Measurements from ENCODE around the gene BCAS1.

The BCAS1 gene

DNA sequence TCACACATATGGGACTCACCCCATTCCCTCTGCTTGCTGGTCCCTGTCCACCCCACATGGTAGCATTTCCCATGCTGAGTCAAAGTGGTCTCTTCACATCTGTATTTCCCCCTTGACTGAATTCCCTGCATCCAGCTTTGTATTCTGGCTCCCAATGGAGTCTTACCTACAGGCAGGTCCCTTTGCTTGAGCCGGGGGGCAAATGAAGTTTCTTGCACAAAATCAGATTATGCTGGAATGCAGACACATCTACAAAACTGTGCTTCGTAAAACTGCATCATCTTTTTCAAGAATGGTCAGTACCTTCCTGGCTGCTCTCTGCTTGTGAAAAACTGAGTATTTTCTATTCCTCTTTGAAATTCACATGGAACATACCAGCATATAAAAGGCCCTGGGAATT, 32.1 kb upstream of the BCAS1 start:
- no peak for DNase-seq

- DNase-seq: no peak
These were observed 30.2 kb upstream of the BCAS1 start for GRCh38 chr20:54100563-54100962.

DNA sequence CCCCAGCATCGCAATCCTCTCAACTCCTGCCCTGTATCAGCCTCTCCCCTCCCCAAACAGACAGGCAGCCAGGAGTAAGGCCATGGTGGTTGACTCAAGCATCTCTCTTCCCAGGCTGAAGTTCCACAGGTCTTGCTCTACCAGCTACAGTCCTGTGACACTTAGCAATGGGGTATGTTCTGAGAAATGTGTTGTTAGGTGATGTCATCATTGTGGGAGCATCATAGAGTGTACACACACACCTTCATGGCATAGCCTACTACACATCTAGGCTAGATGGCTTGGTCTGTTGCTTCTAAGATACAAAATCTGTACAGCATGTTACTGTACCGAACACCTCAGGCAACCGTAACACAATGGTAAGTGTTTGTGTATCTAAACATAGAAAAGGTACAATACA, 29.5 kb upstream of the BCAS1 start:
- DNase-seq: no peak

GRCh38 chr20:54098047-54098446, 27.7 kb upstream of the BCAS1 start:
- DNase-seq: no peak

DNA sequence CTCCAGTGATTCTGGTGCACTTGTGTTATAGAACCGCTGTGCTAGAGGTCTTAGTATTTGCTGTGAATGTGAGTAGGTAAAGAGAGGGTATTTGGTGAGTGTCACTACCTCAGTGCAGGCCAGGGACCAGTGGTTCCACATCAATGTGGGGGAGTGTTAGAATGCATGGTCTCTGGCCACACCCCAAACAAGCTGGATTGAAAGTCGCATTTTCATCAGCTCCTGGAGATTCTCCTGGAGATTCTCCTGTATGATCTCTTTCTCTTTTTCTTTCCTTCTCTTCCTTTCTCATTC, 26.8 kb upstream of the BCAS1 start:
- no peak for DNase-seq

DNA sequence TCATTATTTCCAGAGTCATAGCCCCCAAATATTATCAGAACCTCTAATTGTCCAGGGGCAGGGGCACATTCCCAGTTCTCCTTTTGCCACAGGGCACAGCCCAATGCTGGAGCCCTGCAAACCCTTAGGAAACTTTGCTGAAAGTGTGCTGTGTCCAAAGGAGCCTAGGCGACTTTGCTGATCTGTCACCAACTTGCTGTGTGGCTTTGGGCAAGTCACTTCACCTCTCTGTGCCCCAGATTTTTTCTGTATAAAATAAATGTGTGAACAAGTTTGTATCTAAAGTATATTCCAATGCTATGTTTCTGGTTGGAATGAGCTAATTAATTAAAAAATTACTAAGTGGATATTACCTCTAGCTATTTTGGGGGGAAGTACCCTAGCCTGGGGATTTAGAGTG, 25.4 kb upstream of the BCAS1 start:
- no peak for DNase-seq

- DNase-seq: no peak
These were observed 23.8 kb upstream of the BCAS1 start for GRCh38 chr20:54094268-54094580.

DNA sequence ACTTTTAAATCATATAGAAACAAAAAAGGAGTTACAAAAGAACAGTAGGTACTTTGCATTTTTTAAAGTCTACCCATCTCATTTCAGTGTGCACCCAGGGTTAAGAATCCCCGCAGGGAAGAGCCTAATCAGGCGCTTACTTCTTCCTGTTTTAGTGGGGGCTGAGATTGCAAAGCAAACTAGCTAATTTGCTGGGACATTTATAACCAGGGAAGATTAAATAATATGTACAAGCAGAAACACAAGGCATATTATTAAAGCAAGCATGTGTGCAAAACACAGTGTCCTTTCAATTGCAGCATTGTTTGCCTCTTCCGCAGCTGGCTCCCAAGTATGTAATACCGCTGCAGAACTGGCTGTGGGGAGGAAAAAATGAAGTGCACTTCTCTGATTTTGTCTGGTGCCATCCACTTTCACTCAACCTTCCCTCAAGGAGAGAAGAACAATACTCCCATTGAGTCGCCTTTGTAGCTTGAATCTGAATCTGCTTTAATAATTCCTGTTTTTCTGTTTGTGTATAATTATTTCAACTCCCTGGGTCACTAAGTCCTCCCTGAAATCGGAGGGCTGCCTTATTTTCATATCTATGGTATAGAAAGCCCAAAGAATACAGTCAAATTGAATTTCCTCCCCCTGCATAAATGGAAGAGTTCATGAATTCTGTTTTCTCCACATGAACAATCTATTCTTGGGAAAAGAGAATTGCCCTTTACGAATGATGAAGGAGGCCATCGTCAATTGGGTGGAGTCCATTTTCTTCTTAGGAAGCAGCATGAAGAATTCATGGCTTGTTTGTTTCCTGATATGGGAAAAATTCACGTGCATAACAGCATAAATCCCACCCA, 23.3 kb upstream of the BCAS1 start:
- DNase-seq: no peak

GRCh38 chr20:54092021-54092420, 21.6 kb upstream of the BCAS1 start:
- no peak for DNase-seq

DNA sequence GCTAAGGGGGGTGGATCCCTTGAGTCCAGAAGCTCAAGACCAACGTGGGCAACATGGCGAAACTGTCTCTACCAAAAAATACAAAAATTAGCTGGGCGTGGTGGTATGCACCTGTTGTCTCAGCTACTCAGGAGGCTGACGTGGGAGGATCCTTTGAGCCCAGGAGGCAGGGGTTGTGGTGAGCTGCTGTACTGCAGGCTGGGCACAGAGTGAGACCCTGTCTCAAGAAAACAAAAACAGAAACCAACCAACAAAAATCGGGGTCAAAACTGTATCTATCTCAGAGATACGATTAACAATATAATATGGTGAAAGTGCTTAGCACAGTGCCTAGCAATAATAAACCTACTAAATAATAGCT, 20.7 kb upstream of the BCAS1 start:
- DNase-seq: no peak

DNA sequence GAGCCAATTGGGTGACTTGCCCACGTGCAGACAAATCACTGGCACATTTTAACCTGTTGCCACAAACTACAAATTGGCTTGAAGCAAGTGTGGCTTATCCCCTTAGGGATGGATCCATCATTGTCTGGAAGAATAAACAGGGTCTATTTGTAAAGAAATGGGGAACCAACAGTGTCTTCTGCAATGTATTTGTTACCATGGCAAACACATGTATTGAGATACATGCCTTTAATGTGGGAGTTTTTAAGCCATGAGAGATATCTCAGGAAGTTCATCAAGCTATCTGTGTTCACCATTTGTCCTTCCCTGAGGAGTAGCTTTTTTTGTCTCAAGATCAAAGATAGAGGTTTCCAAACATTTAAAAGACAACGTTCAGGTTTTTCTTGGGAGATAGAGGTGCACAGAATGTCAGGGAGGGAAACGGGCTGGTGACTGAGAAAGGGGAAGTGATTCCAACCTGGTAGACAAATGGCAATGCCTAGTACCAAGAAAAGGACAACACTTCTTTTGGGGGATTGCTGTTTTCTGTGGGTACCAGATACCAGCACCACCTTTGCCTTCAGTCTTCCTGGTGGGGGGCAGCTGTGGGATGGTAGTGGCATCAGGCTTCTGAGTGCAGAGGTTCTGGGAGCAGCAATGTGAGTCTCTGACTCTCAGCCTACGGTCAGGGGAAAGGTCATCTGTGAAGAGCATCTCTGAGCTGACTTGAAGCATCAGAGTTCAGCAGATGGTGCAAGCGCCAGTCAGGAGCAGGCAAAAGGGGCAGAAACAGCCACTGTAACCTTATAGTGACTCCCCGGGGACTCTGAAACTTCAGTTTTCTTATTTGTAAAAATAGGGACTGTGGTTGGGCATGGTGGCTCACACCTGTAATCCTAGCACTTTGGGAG, 20.1 kb upstream of the BCAS1 start:
- DNase-seq: no peak

GRCh38 chr20:54088430-54088829, 18.0 kb upstream of the BCAS1 start:
- DNase-seq: no peak

DNA sequence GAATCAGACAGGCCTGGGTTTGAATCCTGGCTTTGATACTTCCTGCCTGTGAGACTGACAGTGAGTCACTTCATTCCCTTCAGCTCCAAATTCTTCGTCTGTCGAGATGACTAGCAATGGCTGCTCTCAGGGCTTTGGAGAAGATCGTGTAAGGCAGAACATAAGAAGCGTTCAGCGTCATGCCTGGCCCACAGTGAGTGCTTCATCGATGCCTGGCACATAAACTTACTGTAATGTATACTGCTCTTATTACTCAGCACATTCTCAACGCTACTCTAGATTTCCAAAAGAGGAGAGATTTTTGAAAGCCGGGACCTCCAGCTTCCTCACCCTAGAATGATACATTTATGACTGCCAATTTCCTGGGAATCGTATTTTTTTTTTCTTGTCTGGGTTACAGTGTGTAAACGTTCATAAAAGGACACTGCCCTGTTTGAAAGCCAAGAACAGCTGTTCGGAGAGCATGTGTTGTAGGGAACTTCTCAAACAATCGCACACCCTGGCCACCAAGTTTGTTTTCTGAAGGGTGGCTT, 16.2 kb upstream of the BCAS1 start:
- no peak for DNase-seq

GRCh38 chr20:54085910-54086309, 15.5 kb upstream of the BCAS1 start:
- no peak for DNase-seq

- no peak for DNase-seq
These were observed 15.0 kb upstream of the BCAS1 start for GRCh38 chr20:54085425-54085824.

DNA sequence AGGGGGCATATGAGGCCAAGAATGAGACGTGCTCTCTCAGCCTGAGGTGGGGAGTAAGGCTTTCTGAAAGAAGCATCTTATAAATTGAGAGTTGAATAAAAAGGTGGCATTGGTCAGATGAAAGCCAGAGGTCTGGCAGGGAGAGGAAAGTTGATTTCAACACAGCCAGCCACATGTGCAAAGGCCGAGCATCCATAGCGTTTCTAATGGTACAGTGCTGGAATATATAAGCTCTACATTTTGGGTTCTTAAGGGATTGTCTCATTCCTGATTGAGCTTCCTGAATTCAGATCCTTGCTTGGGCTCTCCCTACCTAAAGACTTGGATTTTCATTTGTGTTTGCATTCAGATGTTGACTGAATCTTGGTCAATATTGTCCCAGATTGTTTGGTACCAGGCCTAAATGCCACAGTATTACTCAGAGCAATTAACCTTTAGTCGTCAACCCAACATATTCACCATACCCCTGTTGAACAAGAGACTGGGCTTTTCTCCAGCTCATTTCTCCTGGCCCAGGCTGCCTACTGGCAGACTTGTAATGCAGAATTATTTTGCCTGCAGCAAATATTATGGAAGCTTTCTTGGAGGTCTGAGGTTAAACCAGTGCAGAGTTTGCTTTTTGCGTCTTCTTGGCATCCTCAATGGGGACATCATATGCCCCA, 14.5 kb upstream of the BCAS1 start:
- no peak for DNase-seq

DNA sequence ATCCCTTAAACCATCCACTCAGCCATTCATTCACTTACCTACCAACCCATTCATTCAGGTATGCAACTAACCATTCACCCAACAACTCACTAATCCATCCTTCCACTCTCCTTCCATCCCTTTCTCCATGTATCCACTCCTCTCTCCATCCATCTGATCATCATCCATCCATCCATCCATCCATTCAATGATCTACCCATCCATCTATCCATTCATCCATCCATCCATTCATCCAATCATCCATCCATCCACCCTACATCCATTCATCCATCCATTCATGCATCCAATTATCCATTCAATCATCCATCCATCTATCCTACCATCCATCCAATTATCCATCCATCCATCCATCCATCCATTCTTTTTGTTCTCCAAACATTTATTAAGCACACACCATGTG, 13.8 kb upstream of the BCAS1 start:
- no peak for DNase-seq

DNA sequence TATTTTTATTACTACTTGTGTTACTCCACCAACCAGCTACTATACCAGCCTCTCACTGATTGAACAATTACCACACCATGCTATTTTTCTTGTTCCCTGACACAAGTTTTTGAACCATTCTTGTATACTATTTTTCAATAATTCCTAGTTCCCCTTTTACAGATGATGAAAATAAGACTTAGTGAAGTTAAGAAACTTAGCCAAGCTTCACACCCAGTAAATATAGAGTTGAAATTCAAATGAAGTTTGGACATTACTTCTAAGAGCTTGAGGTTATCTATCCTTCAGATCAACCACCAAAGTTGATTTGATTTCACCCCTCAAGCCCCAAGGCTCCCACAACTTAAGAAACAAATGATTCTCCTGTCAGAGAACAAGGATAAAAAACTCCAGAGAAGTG, 13.1 kb upstream of the BCAS1 start:
- DNase-seq: no peak

GRCh38 chr20:54082100-54082499, 11.7 kb upstream of the BCAS1 start:
- no peak for DNase-seq

DNA sequence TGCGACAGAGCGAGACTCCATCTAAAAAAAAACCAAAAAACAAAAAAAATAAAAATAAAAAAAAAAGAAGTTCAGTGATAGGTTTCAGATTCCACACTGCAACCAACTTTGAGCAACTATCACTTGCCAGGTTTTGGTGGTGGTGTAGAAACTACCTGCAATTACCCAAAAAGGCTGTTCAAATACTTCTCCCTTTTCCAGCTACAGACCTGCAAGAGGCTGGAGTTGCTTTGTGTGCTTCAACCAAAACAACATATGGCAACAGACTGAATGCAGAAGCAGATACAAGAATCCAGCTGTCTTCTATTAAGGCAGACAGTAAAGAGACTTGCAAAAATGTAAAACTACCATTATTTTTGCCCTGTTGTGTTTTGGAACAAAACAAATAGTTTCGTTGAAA, 9.3 kb upstream of the BCAS1 start:
- no peak for DNase-seq

- DNase-seq: no peak
These were observed 8.0 kb upstream of the BCAS1 start for GRCh38 chr20:54078296-54078984.

GRCh38 chr20:54076259-54076658, 5.9 kb upstream of the BCAS1 start:
- DNase-seq: no peak

DNA sequence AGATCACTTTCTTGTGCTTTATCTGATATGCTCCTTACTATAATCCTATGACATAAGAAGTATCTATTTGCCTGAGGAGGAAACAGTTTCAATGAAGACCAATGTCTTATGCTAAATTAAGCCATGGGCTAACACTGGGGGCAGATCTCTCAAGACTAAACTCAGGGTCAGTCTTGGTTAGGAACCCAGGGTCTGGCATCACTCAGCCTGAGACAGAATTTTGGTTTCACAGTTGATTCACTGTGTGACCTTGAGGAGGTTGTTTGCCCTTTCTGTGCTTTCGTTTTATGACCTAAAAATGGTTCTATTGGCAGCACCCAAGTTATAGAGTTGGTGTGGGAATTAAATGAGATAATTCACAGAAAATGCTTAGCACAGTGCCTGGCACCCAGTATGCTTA, 4.9 kb upstream of the BCAS1 start:
- DNase-seq: no peak
